SK-N-SH (cell line): ENCODE results near the gene SLC2A5. TPM values are rescaled to one million over a fixed set of nuclear protein-coding genes. Genes with fewer than 3 reads are reported as not detected.

ENCODE experiments used
- CTCF ChIA-PET: fragments of 300-600, 350-600 bp; formaldehyde crosslinking; extraction: SDS; loops from one replicate; lab custom pipeline; 2021; lab: Yijun Ruan, JAX
- POLR2A ChIA-PET: fragments of 350-600 bp; sonication (Branson Sonifier 250); formaldehyde crosslinking; extraction: SDS; loops from one replicate; lab custom pipeline; 2020; ENCODE audit warnings: antibody characterized with exemption, inconsistent platforms; lab: Yijun Ruan, JAX
- DNase-seq: peaks from one replicate; pipeline ENCODE4 v3.0.0; 2012
- H2AFZ ChIP-seq: fragments of 200-600 bp; sonication (generic); 2 replicates; pipeline ENCODE4 v1.8.1; 2016; ENCODE audit warnings: antibody characterized with exemption, mild to moderate bottlenecking, low read depth
- H3F3A ChIP-seq: fragments of 200-600 bp; sonication (generic); replicated peaks from 2 replicates; pipeline ENCODE3; 2016; ENCODE audit warnings: antibody characterized with exemption, mild to moderate bottlenecking; ENCODE audit not compliant: insufficient read depth
- H3K27ac ChIP-seq, 2 experiments: fragments of 200-500 bp in 1 of 2; fragments of 200-600 bp in 1 of 2; sonication (Bioruptor generic) in 1 of 2; sonication (generic), shearing (Covaris generic) in 1 of 2; 2 replicates each; pipeline versions ENCODE4 v1.5.1 to v1.6.1; 2014 to 2016; ENCODE audit warnings: low read depth in 2 of 2, inconsistent platforms in 1 of 2, low read length in 1 of 2, mild to moderate bottlenecking in 1 of 2, mixed read lengths in 1 of 2
- H3K27me3 ChIP-seq: fragments of 200-600 bp; sonication (generic), shearing (Covaris generic); 2 replicates; pipeline ENCODE4 v1.6.1; 2016; ENCODE audit warnings: mixed run types; ENCODE audit not compliant: insufficient read depth
- H3K36me3 ChIP-seq, 2 experiments: fragments of 200-500 bp in 1 of 2; fragments of 200-600 bp in 1 of 2; sonication (Bioruptor generic) in 1 of 2; sonication (generic) in 1 of 2; replicated peaks in 1 of 2; 2 replicates each; pipeline versions ENCODE3 to v1.5.1; 2014 to 2016; ENCODE audit warnings: low read length in 1 of 2, mild to moderate bottlenecking in 1 of 2; ENCODE audit not compliant: insufficient read depth in 2 of 2, control insufficient read depth in 1 of 2
- H3K4me1 ChIP-seq, 2 experiments: fragments of 200-500 bp in 1 of 2; fragments of 200-600 bp in 1 of 2; sonication (Bioruptor generic) in 1 of 2; sonication (generic), shearing (Covaris generic) in 1 of 2; 2 replicates each; pipeline versions ENCODE4 v1.5.1 to v1.6.1; 2014 to 2016; ENCODE audit warnings: low read depth in 1 of 2, low read length in 1 of 2, mixed run types in 1 of 2; ENCODE audit not compliant: insufficient read depth in 2 of 2, control insufficient read depth in 1 of 2
- H3K4me2 ChIP-seq: fragments of 200-600 bp; sonication (generic), shearing (Covaris generic); 2 replicates; pipeline ENCODE4 v1.6.1; 2017; ENCODE audit warnings: mixed run types
- H3K4me3 ChIP-seq, 2 experiments: fragments of 200-500 bp in 1 of 2; fragments of 200-600 bp in 1 of 2; sonication (Bioruptor generic) in 1 of 2; sonication (generic), shearing (Covaris generic) in 1 of 2; 2 replicates each; pipeline versions ENCODE4 v1.5.1 to v1.8.1; 2014 to 2016; ENCODE audit warnings: low read depth in 2 of 2, inconsistent platforms in 1 of 2, low read length in 1 of 2, mild to moderate bottlenecking in 1 of 2, mixed read lengths in 1 of 2, moderate library complexity in 1 of 2
- H3K79me2 ChIP-seq: fragments of 200-600 bp; sonication (generic); 2 replicates; pipeline ENCODE4 v1.8.1; 2017; ENCODE audit warnings: mild to moderate bottlenecking; ENCODE audit not compliant: insufficient read depth
- H3K9ac ChIP-seq: fragments of 200-600 bp; sonication (generic); 2 replicates; pipeline ENCODE4 v1.6.1; 2017; ENCODE audit warnings: mixed run types
- H3K9me2 ChIP-seq: fragments of 200-600 bp; sonication (generic); 2 replicates; pipeline ENCODE4 v1.6.1; 2017; ENCODE audit warnings: mixed run types
- H3K9me3 ChIP-seq: fragments of 200-600 bp; sonication (generic); 2 replicates; pipeline ENCODE4 v1.6.1; 2017; ENCODE audit warnings: mixed run types, mild to moderate bottlenecking, moderate library complexity
- H4K20me1 ChIP-seq: fragments of 200-600 bp; sonication (generic); 2 replicates; pipeline ENCODE4 v1.6.1; 2017; ENCODE audit warnings: mild to moderate bottlenecking, mixed run types; ENCODE audit not compliant: insufficient read depth
- EP300 ChIP-seq, 2 experiments: IDR thresholded peaks; 2 replicates each; pipeline versions ENCODE4 v1.4.0 to v1.6.1; 2012; ENCODE audit warnings: borderline replicate concordance in 1 of 2, low read depth in 1 of 2, low read length in 1 of 2
- FOXM1 ChIP-seq: IDR thresholded peaks from 2 replicates; pipeline ENCODE4 v1.4.0; 2012; ENCODE audit warnings: low read depth, mild to moderate bottlenecking
- IRF3 ChIP-seq: fragments of 150-350 bp; IDR thresholded peaks from 2 replicates; pipeline ENCODE4 v1.6.1; 2016; ENCODE audit warnings: mild to moderate bottlenecking, low read depth, low read length
- JUND ChIP-seq: IDR thresholded peaks from 2 replicates; pipeline ENCODE4 v1.4.0; 2012
- MEF2A ChIP-seq: IDR thresholded peaks from 2 replicates; pipeline ENCODE4 v1.4.0; 2012; ENCODE audit warnings: low read depth, borderline replicate concordance
- NFIC ChIP-seq: IDR thresholded peaks from 2 replicates; pipeline ENCODE4 v1.4.0; 2012; ENCODE audit warnings: borderline replicate concordance
- PBX3 ChIP-seq: IDR thresholded peaks from 2 replicates; pipeline ENCODE4; 2012
- POLR2AphosphoS5 ChIP-seq: IDR thresholded peaks from 2 replicates; pipeline ENCODE4 v1.6.1; 2012; ENCODE audit warnings: low read depth, low read length
- RAD21 ChIP-seq: IDR thresholded peaks from 2 replicates; pipeline ENCODE4 v1.6.1; 2012; ENCODE audit warnings: mild to moderate bottlenecking, low read length
- RXRA ChIP-seq: IDR thresholded peaks from 2 replicates; pipeline ENCODE4 v1.4.0; 2012; ENCODE audit warnings: low read depth, mild to moderate bottlenecking, borderline replicate concordance
- SMC3 ChIP-seq: IDR thresholded peaks from 2 replicates; pipeline ENCODE4 v1.6.1; 2012; ENCODE audit warnings: low read depth, low read length, improper control_type of control experiment
- TEAD4 ChIP-seq: IDR thresholded peaks from 2 replicates; pipeline ENCODE4 v1.4.0; 2012; ENCODE audit warnings: mild to moderate bottlenecking, borderline replicate concordance; ENCODE audit not compliant: insufficient read depth
- USF1 ChIP-seq: IDR thresholded peaks from 2 replicates; pipeline ENCODE4 v1.4.0; 2012; ENCODE audit warnings: low read depth, borderline replicate concordance
- YY1 ChIP-seq: IDR thresholded peaks from 2 replicates; pipeline ENCODE4 v1.4.0; 2012; ENCODE audit warnings: low read depth, mild to moderate bottlenecking
- WGBS: methylation state at CpG from one replicate; pipeline ENCODE4 v1.1.6; 2017; ENCODE audit warnings: low lambda C conversion rate; 5-methylcytosine and 5-hydroxymethylcytosine counted together
- polyA plus RNA-seq, 3 experiments: library from polyadenylated mRNA; depleted of rRNA; stranded (reverse); fragments of >200 nt; gene quantifications; 2 replicates each; pipeline ENCODE4 v1.2.3, GENCODE V29; 2012
- TF ChIP-seq, protein P1 (sequence below): IDR thresholded peaks from 2 replicates; pipeline ENCODE4 v1.6.1; 2012; ENCODE audit warnings: mild to moderate bottlenecking, low read depth, low read length, moderate library complexity
- TF ChIP-seq, protein P2 (sequence below): IDR thresholded peaks from 2 replicates; pipeline ENCODE4 v1.4.0; 2012; ENCODE audit warnings: low read depth
- TF ChIP-seq, protein P3 (sequence below): IDR thresholded peaks from 2 replicates; pipeline ENCODE4 v1.4.0; 2012; ENCODE audit warnings: low read depth, borderline replicate concordance

SLC2A5 gene
- polyA plus RNA-seq, 1 of the 3 experiments (the other 2 are of a cell fraction): 0.02 TPM

- Histone ChIP-seq H3K27ac (no peak overlapping the region), H3K4me3 (no peak overlapping the region), H3K79me2 (no peaks in the 10 kb centered on the region), H3F3A (peaks cover 15% of the 10 kb centered on the region), H4K20me1 (no peaks in the 10 kb centered on the region), H3K27me3 (no peaks in the 10 kb centered on the region), H3K4me1 (no peaks in the 10 kb centered on the region; a peak in 1 of 4 replicates), H3K4me2 (no peak overlapping the region), H2AFZ (no peak overlapping the region), H3K9ac (no peak overlapping the region), H3K9me2 (no peaks in the 10 kb centered on the region), H3K36me3 (no peaks in the 10 kb centered on the region), H3K9me3 (no peaks in the 10 kb centered on the region)
- no peak for DNase-seq
- ChIA-PET CTCF (interaction anchor here (0.6 to 7.5 kb wide), 24 partner anchors 11 to 1014 kb away, joined by 3 to 82 read pairs (median 4); no protein-coding TSS in a partner anchor), POLR2A (interaction anchor here (0.8 kb wide), 1 partner anchor 129 kb away, joined by 3 read pairs; no protein-coding TSS in a partner anchor)
- WGBS: 83% methylated on average over 5 of the region's 11 CpGs
- TF ChIP-seq, protein P1, sequence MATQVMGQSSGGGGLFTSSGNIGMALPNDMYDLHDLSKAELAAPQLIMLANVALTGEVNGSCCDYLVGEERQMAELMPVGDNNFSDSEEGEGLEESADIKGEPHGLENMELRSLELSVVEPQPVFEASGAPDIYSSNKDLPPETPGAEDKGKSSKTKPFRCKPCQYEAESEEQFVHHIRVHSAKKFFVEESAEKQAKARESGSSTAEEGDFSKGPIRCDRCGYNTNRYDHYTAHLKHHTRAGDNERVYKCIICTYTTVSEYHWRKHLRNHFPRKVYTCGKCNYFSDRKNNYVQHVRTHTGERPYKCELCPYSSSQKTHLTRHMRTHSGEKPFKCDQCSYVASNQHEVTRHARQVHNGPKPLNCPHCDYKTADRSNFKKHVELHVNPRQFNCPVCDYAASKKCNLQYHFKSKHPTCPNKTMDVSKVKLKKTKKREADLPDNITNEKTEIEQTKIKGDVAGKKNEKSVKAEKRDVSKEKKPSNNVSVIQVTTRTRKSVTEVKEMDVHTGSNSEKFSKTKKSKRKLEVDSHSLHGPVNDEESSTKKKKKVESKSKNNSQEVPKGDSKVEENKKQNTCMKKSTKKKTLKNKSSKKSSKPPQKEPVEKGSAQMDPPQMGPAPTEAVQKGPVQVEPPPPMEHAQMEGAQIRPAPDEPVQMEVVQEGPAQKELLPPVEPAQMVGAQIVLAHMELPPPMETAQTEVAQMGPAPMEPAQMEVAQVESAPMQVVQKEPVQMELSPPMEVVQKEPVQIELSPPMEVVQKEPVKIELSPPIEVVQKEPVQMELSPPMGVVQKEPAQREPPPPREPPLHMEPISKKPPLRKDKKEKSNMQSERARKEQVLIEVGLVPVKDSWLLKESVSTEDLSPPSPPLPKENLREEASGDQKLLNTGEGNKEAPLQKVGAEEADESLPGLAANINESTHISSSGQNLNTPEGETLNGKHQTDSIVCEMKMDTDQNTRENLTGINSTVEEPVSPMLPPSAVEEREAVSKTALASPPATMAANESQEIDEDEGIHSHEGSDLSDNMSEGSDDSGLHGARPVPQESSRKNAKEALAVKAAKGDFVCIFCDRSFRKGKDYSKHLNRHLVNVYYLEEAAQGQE: no peak
- TF ChIP-seq YY1: no peak
- no peak for TF ChIP-seq USF1
- TF ChIP-seq TEAD4: no peak
- TF ChIP-seq, protein P2, sequence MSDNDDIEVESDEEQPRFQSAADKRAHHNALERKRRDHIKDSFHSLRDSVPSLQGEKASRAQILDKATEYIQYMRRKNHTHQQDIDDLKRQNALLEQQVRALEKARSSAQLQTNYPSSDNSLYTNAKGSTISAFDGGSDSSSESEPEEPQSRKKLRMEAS: no peak
- TF ChIP-seq RAD21: no peak
- TF ChIP-seq MEF2A: no peak
- no peak for TF ChIP-seq FOXM1
- TF ChIP-seq IRF3: no peak
Observed at GRCh38 chr1:8989061-8989460, 80.4 kb downstream of the SLC2A5 start.

- Histone ChIP-seq H3K36me3 (no peaks in the 10 kb centered on the region), H3K4me1 (no peaks in the 10 kb centered on the region; a peak in 1 of 4 replicates), H4K20me1 (no peaks in the 10 kb centered on the region), H3K9me3 (no peaks in the 10 kb centered on the region), H3K79me2 (no peaks in the 10 kb centered on the region), H3K4me3 (no peak overlapping the region), H3K4me2 (no peak overlapping the region), H2AFZ (no peak overlapping the region), H3K27ac (no peak overlapping the region), H3K9ac (no peak overlapping the region), H3K9me2 (no peaks in the 10 kb centered on the region), H3F3A (peaks cover 15% of the 10 kb centered on the region), H3K27me3 (no peaks in the 10 kb centered on the region)
- DNase-seq: no peak
- 62% methylated on average over 6 of the region's 13 CpGs for WGBS
- POLR2A ChIA-PET: interaction anchor here (0.6 kb wide), 1 partner anchor 96 kb away, joined by 3 read pairs; no protein-coding TSS in a partner anchor
- CTCF ChIA-PET: interaction anchor here (0.6 to 7.5 kb wide), 18 partner anchors 11 to 1013 kb away, joined by 3 to 82 read pairs (median 5); no protein-coding TSS in a partner anchor
- TF ChIP-seq NFIC (no peak), YY1 (no peak), USF1 (no peak), JUND (no peak), SMC3 (no peak), EP300 (IDR thresholded peaks at IDR 0.05; ENCODE audit: borderline replicate concordance in 1 of 2, low read depth in 1 of 2, low read length in 1 of 2) (no peak), RXRA (no peak), PBX3 (no peak), POLR2AphosphoS5 (no peak)
- TF ChIP-seq, protein P3, sequence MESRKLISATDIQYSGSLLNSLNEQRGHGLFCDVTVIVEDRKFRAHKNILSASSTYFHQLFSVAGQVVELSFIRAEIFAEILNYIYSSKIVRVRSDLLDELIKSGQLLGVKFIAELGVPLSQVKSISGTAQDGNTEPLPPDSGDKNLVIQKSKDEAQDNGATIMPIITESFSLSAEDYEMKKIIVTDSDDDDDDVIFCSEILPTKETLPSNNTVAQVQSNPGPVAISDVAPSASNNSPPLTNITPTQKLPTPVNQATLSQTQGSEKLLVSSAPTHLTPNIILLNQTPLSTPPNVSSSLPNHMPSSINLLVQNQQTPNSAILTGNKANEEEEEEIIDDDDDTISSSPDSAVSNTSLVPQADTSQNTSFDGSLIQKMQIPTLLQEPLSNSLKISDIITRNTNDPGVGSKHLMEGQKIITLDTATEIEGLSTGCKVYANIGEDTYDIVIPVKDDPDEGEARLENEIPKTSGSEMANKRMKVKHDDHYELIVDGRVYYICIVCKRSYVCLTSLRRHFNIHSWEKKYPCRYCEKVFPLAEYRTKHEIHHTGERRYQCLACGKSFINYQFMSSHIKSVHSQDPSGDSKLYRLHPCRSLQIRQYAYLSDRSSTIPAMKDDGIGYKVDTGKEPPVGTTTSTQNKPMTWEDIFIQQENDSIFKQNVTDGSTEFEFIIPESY: no peak
Observed at GRCh38 chr1:8988618-8988967, 80.8 kb downstream of the SLC2A5 start.
